CD4-positive, alpha-beta T cell (primary cell): ENCODE data around the gene GOSR2. TPM values are rescaled to one million over a fixed set of nuclear protein-coding genes. Genes with fewer than 3 reads are reported as not detected.

Source experiments
- ATAC-seq: fragments of 200-7000 bp; cut with Tn5 transposase; one replicate; pipeline ENCODE4 v1.10.0; 2022; ENCODE audit warnings: mild to moderate bottlenecking; ENCODE audit not compliant: poor library complexity
- CTCF ChIA-PET: fragments of 350-600 bp; sonication (Branson Sonifier 250); formaldehyde crosslinking; loops from one replicate; lab custom pipeline; 2021; ENCODE audit warnings: antibody characterized with exemption, inconsistent platforms; lab: Charles Lee
- POLR2A ChIA-PET: fragments of 350-600 bp; sonication (Branson Sonifier 250); formaldehyde crosslinking; loops from one replicate; lab custom pipeline; 2021; ENCODE audit warnings: antibody characterized with exemption, inconsistent platforms; lab: Charles Lee
- DNase-seq, 14 experiments: peaks; one replicate each; pipeline ENCODE4 v3.0.0-alpha.2; 2013 to 2020; ENCODE audit warnings: mixed read lengths in 2 of 14
- H3K27ac ChIP-seq, 2 donors: one replicate each; pipeline versions ENCODE4 v1.5.1 to v1.7.0; 2013; ENCODE audit warnings: low read length in 2 of 2, low read depth in 1 of 2, mild to moderate bottlenecking in 1 of 2
- H3K27me3 ChIP-seq, 2 experiments: 1 replicate in 1 of 2; 2 replicates in 1 of 2; pipeline versions ENCODE4 v1.6.1 to v1.7.0; 2013; ENCODE audit warnings: low read length in 2 of 2, control low read depth in 1 of 2, mild to moderate bottlenecking in 1 of 2, moderate library complexity in 1 of 2; ENCODE audit not compliant: insufficient read depth in 2 of 2, control insufficient read depth in 1 of 2
- H3K36me3 ChIP-seq: one replicate; pipeline ENCODE4 v1.6.1; 2013; ENCODE audit warnings: low read length, control low read depth; ENCODE audit not compliant: insufficient read depth
- H3K4me1 ChIP-seq: one replicate; pipeline ENCODE4 v1.6.1; 2013; ENCODE audit warnings: low read length, control low read depth; ENCODE audit not compliant: insufficient read depth
- H3K4me3 ChIP-seq: one replicate; pipeline ENCODE4 v1.5.1; 2013; ENCODE audit warnings: mild to moderate bottlenecking, low read length, moderate library complexity
- H3K9me3 ChIP-seq, 2 experiments: 1 replicate in 1 of 2; 2 replicates in 1 of 2; pipeline versions ENCODE4 v1.6.1 to v1.7.0; 2013; ENCODE audit warnings: low read length in 2 of 2, mild to moderate bottlenecking in 2 of 2, control low read depth in 1 of 2, moderate library complexity in 1 of 2; ENCODE audit not compliant: control insufficient read depth in 1 of 2, insufficient read depth in 1 of 2
- H3K27ac Mint-ChIP-seq: one replicate; pipeline ENCODE4 v1.8.0; 2020; ENCODE audit warnings: mixed read lengths
- H3K27me3 Mint-ChIP-seq: one replicate; pipeline ENCODE4 v1.8.0; 2021; ENCODE audit warnings: mixed read lengths
- H3K36me3 Mint-ChIP-seq: one replicate; pipeline ENCODE4 v1.8.0; 2021; ENCODE audit warnings: low read depth, mixed read lengths
- H3K4me1 Mint-ChIP-seq: one replicate; pipeline ENCODE4 v1.8.0; 2021; ENCODE audit warnings: low read depth, mixed read lengths
- H3K4me3 Mint-ChIP-seq: one replicate; pipeline ENCODE4 v1.8.0; 2020; ENCODE audit warnings: mild to moderate bottlenecking, mixed read lengths
- H3K9me3 Mint-ChIP-seq: one replicate; pipeline ENCODE4 v1.8.0; 2020; ENCODE audit warnings: mixed read lengths
- intact Hi-C, 2 experiments: fragments of 100-400 bp; cut with DNase I in 1 of 2; cut with micrococcal nuclease in 1 of 2; formaldehyde crosslinking; loops; one replicate each; pipeline versions ENCODE4 v1.15.1 to v1.9.0; 2023 to 2025; cut with DNase I, micrococcal nuclease
- polyA plus RNA-seq, 2 donors: library from polyadenylated mRNA; unstranded; fragments of 120-200 nt; gene quantifications; one replicate each; pipeline ENCODE4 v1.2.1, GENCODE V29; 2013
- total RNA-seq, 174 experiments: library from RNA in 2 of 174; stranded (reverse) in 2 of 174; gene quantifications; one replicate each; pipeline ENCODE4 v1.2.3 and lab custom pipeline; 2021 to 2026
- TF ChIP-seq, protein P1 (sequence below): fragments of 200-600 bp; IDR thresholded peaks from one replicate; pipeline ENCODE4 v1.8.0; 2022; ENCODE audit warnings: antibody characterized with exemption, mild to moderate bottlenecking

The GOSR2 gene
- total RNA-seq (10 to 100 TPM; 46.6 to 51.7 TPM), total RNA-seq (lab: John Stamatoyannopoulos, UW) (34.1 to 128 (median 68.3) reads per million in 172 experiments)
- polyA plus RNA-seq (2013, experiment 1 of 2): 30.4 TPM
- 32.8 TPM for polyA plus RNA-seq (2013, experiment 2 of 2)

DNA sequence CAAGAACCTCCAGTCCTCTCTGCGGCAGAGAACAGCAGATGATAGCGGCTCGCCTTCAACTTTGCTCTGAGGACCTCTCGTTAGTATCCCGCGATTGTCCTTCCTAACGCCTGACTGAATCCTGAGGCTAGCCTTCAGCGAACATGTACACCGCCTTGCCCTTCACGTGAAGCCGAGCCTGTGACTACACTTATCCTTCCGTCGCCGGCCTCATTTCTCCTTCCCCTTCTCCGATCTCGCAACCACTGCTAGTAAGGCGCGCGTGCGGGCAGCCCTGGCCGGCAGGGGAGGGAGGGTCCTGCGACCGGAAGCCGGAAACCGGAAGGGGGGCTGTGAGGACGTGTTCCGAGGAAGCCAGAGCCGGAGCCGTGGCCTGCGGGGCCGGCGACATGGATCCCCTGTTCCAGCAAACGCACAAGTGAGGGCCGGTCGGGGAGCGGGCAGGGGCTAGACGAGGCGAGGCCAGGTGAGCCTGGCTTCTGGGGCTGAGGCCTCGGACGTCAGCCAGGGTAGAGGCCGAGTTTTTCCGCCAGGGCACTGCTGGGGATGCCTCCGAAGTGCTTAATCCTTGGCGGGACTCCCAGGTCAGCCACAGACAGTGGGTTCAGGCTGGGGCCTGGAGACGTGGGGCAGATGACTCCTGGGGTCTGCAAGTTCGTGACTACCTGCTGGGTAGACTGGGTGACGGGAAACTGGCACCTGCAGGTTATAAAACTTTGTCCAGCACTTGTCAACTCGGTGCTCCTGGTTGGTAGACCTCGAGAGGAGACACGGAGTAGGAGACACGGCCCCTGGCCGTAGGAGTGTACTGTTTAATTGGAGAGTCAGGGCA is at the start of gene GOSR2:
TSS of gene GOSR2 (plus strand) at position 357 of the 832 bp plus-strand sequence. CDS start at position 390, 33 bp downstream.
- H3K9me3 Mint-ChIP-seq: no peaks in the 10 kb centered on the region
- peak; percentile 90 for ATAC-seq
- Histone ChIP-seq H3K27ac (peak within 1 kb of the TSS; percentile 90 to 95), H3K9me3 (no peaks in the 10 kb centered on the region), H3K4me1 (peaks cover 7% of the 10 kb centered on the region), H3K4me3 (peak within 1 kb of the TSS; percentile 90), H3K27me3 (no peaks in the 10 kb centered on the region), H3K36me3 (peaks cover 4% of the 10 kb centered on the region)
- peaks cover 14% of the 10 kb centered on the region for H3K36me3 Mint-ChIP-seq
- peaks cover 57% of the 10 kb centered on the region for H3K4me1 Mint-ChIP-seq
- TF ChIP-seq, protein P1, sequence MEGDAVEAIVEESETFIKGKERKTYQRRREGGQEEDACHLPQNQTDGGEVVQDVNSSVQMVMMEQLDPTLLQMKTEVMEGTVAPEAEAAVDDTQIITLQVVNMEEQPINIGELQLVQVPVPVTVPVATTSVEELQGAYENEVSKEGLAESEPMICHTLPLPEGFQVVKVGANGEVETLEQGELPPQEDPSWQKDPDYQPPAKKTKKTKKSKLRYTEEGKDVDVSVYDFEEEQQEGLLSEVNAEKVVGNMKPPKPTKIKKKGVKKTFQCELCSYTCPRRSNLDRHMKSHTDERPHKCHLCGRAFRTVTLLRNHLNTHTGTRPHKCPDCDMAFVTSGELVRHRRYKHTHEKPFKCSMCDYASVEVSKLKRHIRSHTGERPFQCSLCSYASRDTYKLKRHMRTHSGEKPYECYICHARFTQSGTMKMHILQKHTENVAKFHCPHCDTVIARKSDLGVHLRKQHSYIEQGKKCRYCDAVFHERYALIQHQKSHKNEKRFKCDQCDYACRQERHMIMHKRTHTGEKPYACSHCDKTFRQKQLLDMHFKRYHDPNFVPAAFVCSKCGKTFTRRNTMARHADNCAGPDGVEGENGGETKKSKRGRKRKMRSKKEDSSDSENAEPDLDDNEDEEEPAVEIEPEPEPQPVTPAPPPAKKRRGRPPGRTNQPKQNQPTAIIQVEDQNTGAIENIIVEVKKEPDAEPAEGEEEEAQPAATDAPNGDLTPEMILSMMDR: no peak
- CTCF ChIA-PET: no interaction called here
- H3K27me3 Mint-ChIP-seq: no peaks in the 10 kb centered on the region
- intact Hi-C loops: loop anchor here in 1 of 2 experiments (10.0 kb wide), 1 partner anchor 142 kb away; no protein-coding TSS in a partner anchor
- peak; percentile 78 to 93 (median 88) for DNase-seq
- peak within 1 kb of the TSS; percentile 97 for H3K4me3 Mint-ChIP-seq
- POLR2A ChIA-PET: no interaction called here
- H3K27ac Mint-ChIP-seq: peak within 1 kb of the TSS; percentile 99

DNA sequence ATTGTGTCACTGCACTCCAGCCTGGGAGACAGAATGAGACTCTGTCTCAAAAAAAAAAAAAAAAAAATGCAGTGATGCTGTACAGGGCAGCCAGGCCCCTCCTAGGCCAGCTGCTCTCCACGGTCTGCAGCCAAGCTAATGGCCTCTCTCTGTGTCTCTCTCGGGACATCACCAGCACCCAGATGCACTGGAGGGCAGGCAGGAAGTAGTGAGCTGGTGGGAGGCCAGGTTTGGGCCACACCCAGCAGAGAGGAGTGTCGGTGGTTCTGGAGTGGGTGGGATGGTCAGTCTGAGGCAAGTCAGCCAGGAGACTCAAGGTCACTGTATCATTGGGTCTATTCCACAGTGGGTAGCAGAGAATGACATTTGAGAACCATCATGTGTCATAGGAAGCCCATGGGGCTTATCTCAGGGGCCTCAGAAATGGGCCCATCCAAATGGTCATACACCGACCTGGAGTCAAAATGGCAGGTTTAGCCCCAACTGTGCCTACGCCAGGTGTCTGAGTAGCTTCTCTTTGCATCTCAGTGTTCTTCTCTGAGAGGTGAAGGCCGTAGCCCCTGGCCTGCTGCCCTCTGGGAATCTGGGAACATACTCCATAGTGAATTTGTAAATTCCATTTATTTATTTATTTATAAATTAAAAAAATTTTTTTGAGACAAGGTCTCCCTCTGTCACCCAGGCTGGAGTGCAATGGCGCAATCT is 48.9 kb upstream of the GOSR2 start:
- TF ChIP-seq, protein P1: no peak
- no peak overlapping the region for H3K27ac ChIP-seq
- H3K4me1 ChIP-seq: peaks cover 5% of the 10 kb centered on the region
- no peaks in the 10 kb centered on the region for H3K9me3 ChIP-seq
- no peak for DNase-seq
- intact Hi-C loops: no loop called here
- ATAC-seq: no peak
- H3K27me3 ChIP-seq: no peaks in the 10 kb centered on the region
- POLR2A ChIA-PET: no interaction called here
- H3K4me3 Mint-ChIP-seq: no peak overlapping the region
- no peaks in the 10 kb centered on the region for H3K9me3 Mint-ChIP-seq
- H3K4me1 Mint-ChIP-seq: no peaks in the 10 kb centered on the region
- no peak overlapping the region for H3K27ac Mint-ChIP-seq
- H3K4me3 ChIP-seq: no peak overlapping the region
- CTCF ChIA-PET: no interaction called here
- no peaks in the 10 kb centered on the region for H3K36me3 ChIP-seq
- no peaks in the 10 kb centered on the region for H3K27me3 Mint-ChIP-seq
- H3K36me3 Mint-ChIP-seq: no peaks in the 10 kb centered on the region

DNA sequence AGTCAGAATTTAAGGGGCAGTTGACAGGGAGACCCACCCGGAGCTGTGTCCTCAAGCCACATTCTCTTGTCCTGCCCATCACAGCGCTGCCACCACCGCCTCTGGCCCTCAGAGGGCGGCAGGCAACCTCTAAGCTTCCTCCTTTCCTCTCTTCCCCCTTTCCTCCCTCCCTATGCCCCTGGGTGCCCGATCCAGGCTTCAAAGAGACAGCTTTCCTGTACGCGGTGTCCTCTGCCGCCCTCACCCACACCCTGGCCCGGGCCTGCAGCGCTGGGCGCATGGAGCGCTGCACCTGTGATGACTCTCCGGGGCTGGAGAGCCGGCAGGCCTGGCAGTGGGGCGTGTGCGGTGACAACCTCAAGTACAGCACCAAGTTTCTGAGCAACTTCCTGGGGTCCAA is 48.1 kb upstream of the GOSR2 start:
- no peak overlapping the region for H3K27ac Mint-ChIP-seq
- no peaks in the 10 kb centered on the region for H3K9me3 Mint-ChIP-seq
- Histone ChIP-seq H3K27me3 (no peaks in the 10 kb centered on the region), H3K27ac (no peak overlapping the region), H3K9me3 (no peaks in the 10 kb centered on the region), H3K36me3 (no peaks in the 10 kb centered on the region), H3K4me1 (peaks cover 5% of the 10 kb centered on the region), H3K4me3 (no peak overlapping the region)
- POLR2A ChIA-PET: no interaction called here
- H3K4me1 Mint-ChIP-seq: no peaks in the 10 kb centered on the region
- ATAC-seq (no peak), DNase-seq (no peak)
- TF ChIP-seq, protein P1: no peak
- intact Hi-C loops: no loop called here
- H3K27me3 Mint-ChIP-seq: no peaks in the 10 kb centered on the region
- no peak overlapping the region for H3K4me3 Mint-ChIP-seq
- CTCF ChIA-PET: no interaction called here
- no peaks in the 10 kb centered on the region for H3K36me3 Mint-ChIP-seq
